ENCODE results near the gene PRSS50.
A peak's percentile ranks its signal among the peaks of the same experiment; 100 is the strongest.

PRSS50 gene

GRCh38 chr3:46676601-46677410 lies 40.9 kb downstream of the PRSS50 start:
- no peaks in the 10 kb centered on the region for H3F3A ChIP-seq (ENCODE audit: insufficient read depth, low read length)
- no peak for DNase-seq
- H3K27ac ChIP-seq (ENCODE audit: low read length): no peak overlapping the region
- no peak overlapping the region for H2AFZ ChIP-seq (ENCODE audit: low read length)
- H4K20me1 ChIP-seq (ENCODE audit: insufficient read depth, low read length): no peaks in the 10 kb centered on the region
- H3K4me3 ChIP-seq (ENCODE audit: low read length): no peak overlapping the region
- no peak overlapping the region for H3K9ac ChIP-seq (ENCODE audit: low read length)
- no peaks in the 10 kb centered on the region for H3K4me1 ChIP-seq (ENCODE audit: low read length)
- H3K79me2 ChIP-seq (ENCODE audit: low read length): no peaks in the 10 kb centered on the region
- no peaks in the 10 kb centered on the region for H3K9me3 ChIP-seq (replicated peaks; ENCODE audit: insufficient read depth, low read length)
- no peaks in the 10 kb centered on the region for H3K36me3 ChIP-seq (replicated peaks; ENCODE audit: insufficient read depth, low read length)
- no peak overlapping the region for H3K4me2 ChIP-seq (ENCODE audit: low read depth, low read length)
- H3K9me2 ChIP-seq (replicated peaks; ENCODE audit: insufficient read depth, low read length): no peaks in the 10 kb centered on the region
- H3K27me3 ChIP-seq (replicated peaks; ENCODE audit: insufficient read depth, low read length): 0 out of 2 replicates have a peak, but pooled peaks cover 5% of the 10 kb centered on the region
- TF ChIP-seq CTCF (IDR thresholded peaks at IDR 0.05; ENCODE audit: low read length) (no peak), EZH2 (optimal IDR thresholded peaks at IDR 0.05; ENCODE audit: low read depth, low read length) (no peak), EZH2phosphoT487 (IDR thresholded peaks at IDR 0.05; ENCODE audit: low read length) (no peak)

- no peaks in the 10 kb centered on the region for H3K79me2 ChIP-seq (ENCODE audit: low read length)
- no peaks in the 10 kb centered on the region for H3F3A ChIP-seq (ENCODE audit: insufficient read depth, low read length)
- no peaks in the 10 kb centered on the region for H3K9me2 ChIP-seq (replicated peaks; ENCODE audit: insufficient read depth, low read length)
- peak; percentile 17 for DNase-seq
- H2AFZ ChIP-seq (ENCODE audit: low read length): no peak overlapping the region
- H3K36me3 ChIP-seq (replicated peaks; ENCODE audit: insufficient read depth, low read length): no peaks in the 10 kb centered on the region
- 0 out of 2 replicates have a peak, but pooled peaks cover 5% of the 10 kb centered on the region for H3K27me3 ChIP-seq (replicated peaks; ENCODE audit: insufficient read depth, low read length)
- no peaks in the 10 kb centered on the region for H4K20me1 ChIP-seq (ENCODE audit: insufficient read depth, low read length)
- no peaks in the 10 kb centered on the region for H3K9me3 ChIP-seq (replicated peaks; ENCODE audit: insufficient read depth, low read length)
- no peak overlapping the region for H3K4me3 ChIP-seq (ENCODE audit: low read length)
- H3K4me1 ChIP-seq (ENCODE audit: low read length): no peaks in the 10 kb centered on the region
- H3K4me2 ChIP-seq (ENCODE audit: low read depth, low read length): no peak overlapping the region
- no peak overlapping the region for H3K9ac ChIP-seq (ENCODE audit: low read length)
- H3K27ac ChIP-seq (ENCODE audit: low read length): no peak overlapping the region
- TF ChIP-seq CTCF (IDR thresholded peaks at IDR 0.05; ENCODE audit: low read length) (no peak), EZH2 (optimal IDR thresholded peaks at IDR 0.05; ENCODE audit: low read depth, low read length) (no peak), EZH2phosphoT487 (IDR thresholded peaks at IDR 0.05; ENCODE audit: low read length) (no peak)
Observed at GRCh38 chr3:46675843-46676567, 41.7 kb downstream of the PRSS50 start.

GRCh38 chr3:46675426-46675825 lies 42.2 kb downstream of the PRSS50 start:
- Histone ChIP-seq H3F3A (ENCODE audit: insufficient read depth, low read length) (no peaks in the 10 kb centered on the region), H3K27ac (ENCODE audit: low read length) (no peak overlapping the region), H3K9ac (ENCODE audit: low read length) (no peak overlapping the region), H3K79me2 (ENCODE audit: low read length) (no peaks in the 10 kb centered on the region), H3K4me1 (ENCODE audit: low read length) (no peaks in the 10 kb centered on the region), H2AFZ (ENCODE audit: low read length) (no peak overlapping the region), H4K20me1 (ENCODE audit: insufficient read depth, low read length) (no peaks in the 10 kb centered on the region), H3K4me2 (ENCODE audit: low read depth, low read length) (no peak overlapping the region), H3K27me3 (replicated peaks; ENCODE audit: insufficient read depth, low read length) (0 out of 2 replicates have a peak, but pooled peaks cover 5% of the 10 kb centered on the region), H3K9me2 (replicated peaks; ENCODE audit: insufficient read depth, low read length) (no peaks in the 10 kb centered on the region), H3K36me3 (replicated peaks; ENCODE audit: insufficient read depth, low read length) (no peaks in the 10 kb centered on the region), H3K9me3 (replicated peaks; ENCODE audit: insufficient read depth, low read length) (no peaks in the 10 kb centered on the region), H3K4me3 (ENCODE audit: low read length) (no peak overlapping the region)
- TF ChIP-seq EZH2 (optimal IDR thresholded peaks at IDR 0.05; ENCODE audit: low read depth, low read length) (no peak), EZH2phosphoT487 (IDR thresholded peaks at IDR 0.05; ENCODE audit: low read length) (no peak), CTCF (IDR thresholded peaks at IDR 0.05; ENCODE audit: low read length) (no peak)
- DNase-seq: no peak
